HG02571 (cell line): ENCODE measurements around the gene IGFLR1.
"Not testable (repeated sequence)": the region's sequence is repeated elsewhere in the genome, so short reads cannot be mapped to it uniquely, and the experiment has no call there.

Experiments used
- ATAC-seq: cut with Tn5 transposase; IDR thresholded peaks from one replicate; pipeline ENCODE4 v1.9.1; 2021; ENCODE audit warnings: mild to moderate bottlenecking, moderate library complexity; ENCODE audit not compliant: unreplicated experiment

Gene IGFLR1

GRCh38 chr19:35777086-35777841 lies 35.0 kb upstream of the IGFLR1 start:
- no peak for ATAC-seq

GRCh38 chr19:35776102-35776788 lies 34.0 kb upstream of the IGFLR1 start:
- no peak for ATAC-seq

GRCh38 chr19:35775298-35776101 lies 33.2 kb upstream of the IGFLR1 start, which contains the start of gene ARHGAP33:
ARHGAP33 (plus strand) TSS chr19:35775564; CDS start chr19:35775659, 95 bp downstream.
- ATAC-seq, result peak; percentile 87

- no peak for ATAC-seq
These were observed 32.7 kb upstream of the IGFLR1 start for GRCh38 chr19:35775046-35775297.

GRCh38 chr19:35774274-35775045 lies 32.2 kb upstream of the IGFLR1 start:
- ATAC-seq, result no peak

DNA sequence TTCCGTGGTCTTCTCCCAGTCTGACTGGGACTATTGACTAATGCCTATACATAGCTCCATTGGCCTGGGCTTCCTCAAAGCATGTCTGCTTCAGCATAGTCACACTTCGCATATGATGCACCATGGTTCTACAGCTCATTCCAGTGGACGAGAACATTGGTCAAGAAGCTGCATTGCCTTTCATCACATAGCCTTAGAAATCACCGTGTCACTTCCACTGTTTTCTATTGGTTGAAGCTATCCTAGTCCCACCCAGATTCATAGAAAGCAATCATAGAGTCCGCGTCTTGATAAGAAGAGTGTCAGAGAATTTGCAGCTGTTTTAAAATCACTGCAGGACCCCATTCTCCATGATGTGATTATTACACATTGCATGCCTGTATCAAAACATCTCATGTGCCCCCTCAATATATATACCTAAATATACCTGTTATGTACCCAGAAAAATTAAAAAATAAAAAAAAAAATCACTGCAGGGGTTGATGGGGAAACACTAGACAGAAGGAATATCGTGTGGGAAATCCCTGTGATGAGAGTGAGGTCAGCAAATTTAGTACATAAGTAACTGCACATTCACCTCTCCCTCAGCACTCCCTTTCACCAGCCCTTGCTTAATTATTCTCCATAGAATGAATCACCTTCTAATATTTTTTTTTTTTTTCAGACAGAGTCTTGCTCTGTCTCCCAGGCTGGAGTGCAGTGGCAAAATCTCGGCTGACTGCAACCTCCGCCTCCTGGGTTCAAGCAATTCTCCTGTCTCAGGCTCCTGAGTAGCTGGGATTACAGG lies 31.0 kb upstream of the IGFLR1 start:
- no peak for ATAC-seq

DNA sequence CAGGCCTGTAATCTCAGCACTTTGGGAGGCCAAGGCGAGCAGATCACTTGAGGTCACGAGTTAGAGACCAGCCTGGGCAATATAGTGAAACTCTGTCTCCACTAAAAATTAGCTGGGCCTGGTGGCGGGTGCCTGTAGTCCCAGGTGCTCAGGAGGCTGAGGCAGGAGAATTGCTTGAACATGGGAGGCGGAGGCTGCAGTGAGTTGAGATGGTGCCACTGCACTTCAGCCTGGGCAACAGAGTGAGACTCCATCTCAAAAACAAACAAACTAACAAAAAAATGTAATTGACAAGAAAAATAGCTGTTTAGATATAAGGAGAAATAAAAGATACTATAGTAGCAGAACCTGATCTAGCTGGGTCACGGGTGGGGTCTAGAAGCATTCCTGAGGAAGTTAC lies 30.1 kb upstream of the IGFLR1 start:
- not testable (repeated sequence) for ATAC-seq

DNA sequence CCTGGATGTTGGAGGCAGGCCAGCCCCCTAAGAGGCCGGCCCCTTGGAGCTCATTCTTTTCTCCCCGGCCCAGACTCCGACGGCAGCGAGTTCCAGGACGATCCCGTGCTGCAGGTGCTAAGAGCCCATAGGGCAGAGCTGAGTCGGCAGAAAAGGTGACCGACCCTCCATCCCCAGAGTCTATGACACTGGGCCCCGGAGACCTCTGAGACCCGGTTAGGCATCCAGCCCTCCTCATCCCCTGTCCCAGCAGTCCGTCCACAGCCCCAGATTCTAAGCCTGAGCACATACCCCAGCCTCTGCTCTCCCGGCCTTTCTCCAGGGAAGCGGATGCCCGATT lies 25.8 kb upstream of the IGFLR1 start:
- ATAC-seq, result no peak

GRCh38 chr19:35767288-35768081 lies 25.2 kb upstream of the IGFLR1 start:
- no peak for ATAC-seq

DNA sequence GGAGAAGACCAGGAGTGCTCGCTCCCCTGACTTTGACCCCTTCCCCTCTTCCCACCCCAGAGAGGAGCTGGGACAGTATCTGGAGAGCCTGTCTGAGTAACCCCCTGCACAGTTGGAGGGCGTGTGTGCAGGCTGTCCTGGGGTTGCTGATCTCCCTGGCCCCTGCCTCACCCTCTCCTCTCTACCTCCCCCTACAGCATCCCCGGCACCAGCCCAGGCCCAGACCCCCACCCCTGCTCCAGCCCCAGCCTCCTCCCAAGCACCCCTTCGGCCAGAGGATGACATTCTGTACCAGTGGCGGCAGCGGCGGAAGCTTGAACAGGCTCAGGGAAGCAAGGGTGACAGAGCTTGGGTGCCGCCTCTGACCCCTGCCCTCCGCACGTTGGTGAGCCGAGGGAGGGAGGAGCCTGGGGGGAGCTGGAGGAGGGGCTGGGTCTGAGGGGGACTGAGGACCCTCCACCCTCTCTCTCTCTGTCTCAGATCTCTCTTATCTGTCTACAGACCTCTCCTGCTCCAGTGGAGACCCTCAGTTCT lies 24.4 kb upstream of the IGFLR1 start:
- ATAC-seq, result no peak

DNA sequence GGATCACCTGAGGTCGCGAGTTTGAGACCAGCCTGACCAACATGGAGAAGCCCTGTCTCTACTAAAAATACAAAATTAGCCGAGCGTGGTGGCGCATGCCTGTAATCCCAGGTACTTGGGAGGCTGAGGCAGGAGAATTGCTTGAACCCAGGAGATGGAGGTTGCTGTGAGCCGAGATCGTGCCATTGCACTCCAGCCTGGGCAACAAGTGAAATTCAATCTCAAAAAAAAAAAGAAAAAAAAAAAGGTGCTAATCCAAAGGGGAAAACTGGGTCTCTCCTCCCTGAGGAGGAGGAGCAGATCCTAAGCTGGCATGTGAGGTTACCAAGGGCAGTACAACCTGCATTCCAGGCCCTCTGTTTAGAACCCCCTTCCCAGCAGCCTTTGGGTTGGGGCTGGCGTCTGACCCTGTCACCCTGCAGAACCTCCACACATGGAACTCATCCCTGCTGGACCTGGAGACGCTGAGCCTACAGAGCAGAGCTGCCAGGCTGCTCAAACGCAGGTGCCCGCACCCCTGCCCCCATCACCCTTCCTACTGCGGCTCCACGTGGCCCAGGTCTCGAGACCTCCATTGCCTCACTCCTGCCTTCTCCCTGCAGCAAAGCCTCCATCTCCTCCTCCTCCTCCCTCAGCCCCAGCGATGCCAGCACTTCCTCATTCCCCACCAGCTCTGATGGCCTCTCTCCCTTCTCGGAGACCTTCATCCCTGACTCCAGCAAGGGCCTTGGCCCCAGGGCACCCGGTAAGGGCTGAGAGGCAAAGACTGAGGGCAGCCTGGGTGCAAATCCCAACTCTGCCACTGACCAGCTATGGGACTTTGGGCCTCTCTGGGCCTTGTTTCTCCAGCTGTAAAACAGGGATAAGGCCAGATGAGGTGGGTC lies 22.4 kb upstream of the IGFLR1 start:
- no peak for ATAC-seq

GRCh38 chr19:35760711-35761349 lies 18.6 kb upstream of the IGFLR1 start:
- no peak for ATAC-seq

GRCh38 chr19:35759697-35760096 lies 17.4 kb upstream of the IGFLR1 start:
- no peak for ATAC-seq

- peak; percentile 95 for ATAC-seq
These were observed 15.7 kb upstream of the IGFLR1 start, which contains the start of gene PROSER3 for GRCh38 chr19:35757749-35758608. PROSER3 (plus strand) TSS chr19:35758176; CDS start chr19:35758216, 40 bp downstream.

DNA sequence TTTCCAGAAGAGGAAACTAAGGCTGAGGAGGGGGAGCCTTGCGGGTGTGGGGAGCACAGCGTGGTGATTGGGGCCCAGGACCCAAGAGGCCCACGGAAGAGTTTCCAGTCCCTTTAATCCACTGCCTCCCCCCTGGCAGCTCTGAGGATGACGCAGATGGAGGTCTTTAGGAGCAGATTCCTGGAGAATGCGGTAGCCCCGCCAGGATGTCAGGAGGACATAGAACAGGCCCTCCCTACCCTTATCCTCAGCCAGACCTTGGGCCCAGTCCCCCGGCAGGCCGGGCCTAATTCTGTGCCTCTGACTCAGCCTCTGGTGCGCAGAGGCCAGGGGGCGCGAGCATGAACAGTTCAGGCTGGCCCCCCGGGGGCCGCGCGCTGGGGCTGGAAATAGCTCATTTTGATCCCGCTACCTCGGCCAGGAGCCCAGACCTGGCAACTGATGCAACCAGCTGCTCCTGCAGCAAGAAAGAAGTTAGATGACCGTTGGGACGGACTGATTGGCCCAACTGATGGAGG lies 15.0 kb upstream of the IGFLR1 start:
- ATAC-seq, result no peak

DNA sequence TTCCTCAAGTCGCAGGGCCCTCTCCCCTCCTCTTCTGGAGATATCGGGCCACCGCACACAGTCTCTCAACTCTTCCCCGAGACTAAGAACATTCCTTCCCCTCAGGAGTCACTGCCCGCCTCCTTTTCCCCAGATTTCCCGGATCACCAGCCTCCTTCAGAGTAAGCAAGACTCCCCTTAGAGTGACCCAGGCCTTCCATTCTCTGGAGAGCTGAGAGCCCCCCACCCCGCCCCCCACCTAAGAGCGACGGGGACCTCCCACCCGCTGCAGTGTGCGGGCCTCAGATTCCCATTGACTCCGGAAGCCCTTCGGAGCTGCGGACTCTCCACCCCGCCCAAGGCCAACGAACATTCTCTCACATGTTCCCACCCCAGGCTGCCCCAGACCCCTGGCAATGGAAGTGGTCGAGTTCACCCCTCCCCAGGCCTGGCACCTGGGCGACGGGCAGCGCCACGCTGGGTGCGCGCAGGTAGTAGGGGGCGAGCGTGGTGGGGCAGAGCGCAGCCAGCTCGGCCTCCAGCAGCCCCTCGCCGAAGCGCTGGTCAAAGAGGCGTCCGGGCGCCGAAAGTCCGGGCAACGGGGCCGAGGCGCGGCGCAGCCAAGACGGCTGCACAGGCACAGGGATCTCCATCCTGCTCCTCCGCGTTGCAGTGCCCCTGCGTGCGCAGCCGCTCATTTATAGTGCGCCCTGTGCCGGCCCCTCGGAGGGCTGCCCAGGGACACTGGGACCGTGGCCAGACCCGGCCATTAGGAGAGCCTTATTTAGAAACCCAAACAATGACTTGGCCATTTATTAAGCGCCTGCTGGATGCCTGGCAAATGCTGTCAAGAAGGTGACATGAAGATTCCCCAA lies 14.4 kb upstream of the IGFLR1 start, which contains the start of gene HSPB6:
Gene HSPB6, minus strand, starts transcription at position 653 of the 854 bp plus-strand sequence. Its CDS starts 21 bp downstream, at position 632.
- ATAC-seq, result no peak
